GM21515 (cell line): Measurements from ENCODE around the gene AP3S2.
"Not testable (repeated sequence)": the region's sequence is repeated elsewhere in the genome, so short reads cannot be mapped to it uniquely, and the experiment has no call there.

Experiments
- ATAC-seq: cut with Tn5 transposase; IDR thresholded peaks from one replicate; pipeline ENCODE4 v1.9.1; 2021; ENCODE audit not compliant: unreplicated experiment

AP3S2 gene

DNA sequence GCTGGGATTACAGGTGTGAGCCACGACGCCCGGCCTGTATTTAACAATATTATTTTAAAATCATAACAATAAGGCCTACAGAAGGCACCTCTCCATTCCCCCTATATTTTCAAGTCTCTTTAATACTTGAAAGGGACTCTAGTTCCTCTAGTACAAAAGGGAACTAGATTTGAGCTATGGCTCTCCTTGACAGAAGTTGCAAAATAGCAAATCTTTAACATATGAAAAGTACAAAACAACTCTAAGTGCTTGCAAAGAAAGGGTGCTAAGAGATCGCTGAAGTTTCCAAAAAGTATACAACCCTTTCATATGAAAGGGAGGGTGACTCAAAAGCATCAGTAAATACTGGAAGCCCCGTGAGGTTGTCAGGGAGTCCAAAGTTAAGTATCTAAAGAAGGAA lies 23.8 kb downstream of the AP3S2 start:
- no peak for ATAC-seq

DNA sequence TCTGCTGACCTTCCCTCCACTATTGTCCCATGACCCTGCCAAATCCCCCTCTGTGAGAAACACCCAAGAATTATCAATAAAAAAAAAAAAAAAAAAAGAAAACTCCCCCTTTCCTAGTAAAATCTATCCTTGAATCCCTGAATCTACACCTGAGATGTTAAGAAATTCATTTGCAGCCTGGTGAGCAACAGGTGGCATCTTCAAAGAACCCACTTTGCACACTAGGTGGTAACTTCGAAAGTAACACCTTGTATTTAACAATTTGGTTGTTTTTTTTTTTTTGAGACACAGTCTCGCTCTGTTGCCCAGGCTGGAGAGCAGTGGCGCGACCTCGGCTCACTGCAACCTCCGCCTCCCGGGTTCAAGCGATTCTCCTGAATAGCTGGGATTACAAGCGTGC lies 24.3 kb downstream of the AP3S2 start:
- ATAC-seq, result not testable (repeated sequence)

DNA sequence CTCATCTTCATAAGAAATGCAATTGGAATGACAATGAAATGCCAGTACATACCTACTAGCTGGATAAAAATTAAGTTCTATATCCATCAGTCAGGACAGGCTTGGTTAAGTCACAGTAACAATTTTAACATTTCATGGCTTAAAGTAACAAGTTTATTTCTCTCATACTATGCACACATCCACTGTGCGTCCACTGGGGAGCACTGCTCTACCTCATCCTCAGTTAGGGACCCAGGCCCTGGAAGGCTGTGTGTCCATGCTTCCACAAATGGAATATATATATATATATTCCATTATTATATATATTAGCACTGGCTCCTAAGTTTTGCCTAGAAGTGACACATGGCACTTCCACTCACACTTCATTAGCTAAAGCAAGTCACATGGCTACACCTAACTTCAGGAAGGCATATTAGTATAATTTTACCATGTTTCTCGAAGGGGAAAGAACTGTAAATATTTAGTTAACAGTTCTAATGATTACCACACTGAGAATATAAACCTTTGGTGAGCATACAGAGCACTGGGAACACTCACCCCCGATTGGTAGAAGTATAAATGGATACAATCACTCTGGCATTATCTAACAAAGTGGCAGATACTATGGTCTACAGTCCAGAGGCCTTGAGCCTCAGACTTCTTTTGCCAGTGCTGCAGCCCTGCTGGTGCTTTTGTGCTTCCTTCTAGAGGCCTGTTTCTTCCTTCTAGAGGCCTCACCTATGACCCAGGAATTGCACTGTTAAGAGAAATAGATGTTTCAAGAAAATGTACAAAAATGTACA lies 28.6 kb downstream of the AP3S2 start:
- ATAC-seq, result no peak

DNA sequence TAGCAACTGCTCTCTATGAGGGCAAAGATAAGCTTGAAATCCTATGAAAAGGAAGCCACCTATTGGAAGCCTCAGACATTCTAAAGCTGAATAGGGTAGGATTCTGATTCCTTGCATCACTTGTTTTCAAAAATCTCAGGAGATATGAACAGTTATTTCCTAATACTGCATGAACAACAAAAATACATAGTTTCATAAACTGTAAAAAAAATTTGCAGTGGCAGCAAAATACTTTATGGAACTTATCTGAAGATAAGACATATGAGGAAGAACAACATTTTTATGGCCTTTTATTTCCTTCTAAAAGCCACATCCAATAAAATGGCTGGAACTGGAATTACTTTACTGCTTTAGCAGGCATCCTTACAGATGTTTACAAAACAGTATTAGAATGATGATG lies 29.9 kb downstream of the AP3S2 start:
- no peak for ATAC-seq

DNA sequence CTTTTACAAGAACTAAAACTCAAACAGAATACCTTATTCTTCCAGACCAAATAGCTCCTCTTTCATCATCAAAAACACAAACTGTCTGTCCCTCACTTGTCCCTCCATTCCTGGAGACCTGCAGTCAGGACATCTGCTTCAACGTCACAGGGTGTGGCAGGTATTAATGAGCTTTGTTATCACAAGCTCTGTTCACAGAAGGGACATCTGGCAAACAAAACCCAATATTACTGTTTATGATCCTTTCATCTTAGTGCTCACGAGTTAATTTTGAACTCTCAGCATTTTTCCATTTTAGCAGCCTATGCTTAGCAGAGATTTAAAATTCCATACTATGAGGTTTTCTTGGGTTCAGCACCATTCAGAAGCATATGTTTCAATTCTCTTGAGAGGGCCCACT lies 32.9 kb downstream of the AP3S2 start:
- ATAC-seq, result no peak

DNA sequence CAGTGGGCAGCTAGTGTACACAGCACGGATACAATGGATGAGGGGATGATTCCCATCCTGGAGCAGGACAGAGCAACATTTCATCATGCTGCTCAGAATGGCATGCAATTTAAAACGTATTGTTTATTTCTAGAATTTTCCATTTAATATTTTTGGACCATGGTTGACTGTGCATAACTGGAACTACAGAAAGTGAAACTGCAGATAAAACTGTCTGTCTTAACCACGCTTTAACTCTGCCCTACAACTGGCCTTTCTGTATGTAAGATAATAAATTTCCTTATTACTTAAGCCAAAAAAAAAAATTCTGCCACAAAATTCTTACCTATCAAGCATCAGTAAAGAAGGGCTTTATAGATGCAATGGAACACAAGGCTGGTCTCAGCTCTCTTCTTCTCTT lies 33.4 kb downstream of the AP3S2 start:
- no peak for ATAC-seq

DNA sequence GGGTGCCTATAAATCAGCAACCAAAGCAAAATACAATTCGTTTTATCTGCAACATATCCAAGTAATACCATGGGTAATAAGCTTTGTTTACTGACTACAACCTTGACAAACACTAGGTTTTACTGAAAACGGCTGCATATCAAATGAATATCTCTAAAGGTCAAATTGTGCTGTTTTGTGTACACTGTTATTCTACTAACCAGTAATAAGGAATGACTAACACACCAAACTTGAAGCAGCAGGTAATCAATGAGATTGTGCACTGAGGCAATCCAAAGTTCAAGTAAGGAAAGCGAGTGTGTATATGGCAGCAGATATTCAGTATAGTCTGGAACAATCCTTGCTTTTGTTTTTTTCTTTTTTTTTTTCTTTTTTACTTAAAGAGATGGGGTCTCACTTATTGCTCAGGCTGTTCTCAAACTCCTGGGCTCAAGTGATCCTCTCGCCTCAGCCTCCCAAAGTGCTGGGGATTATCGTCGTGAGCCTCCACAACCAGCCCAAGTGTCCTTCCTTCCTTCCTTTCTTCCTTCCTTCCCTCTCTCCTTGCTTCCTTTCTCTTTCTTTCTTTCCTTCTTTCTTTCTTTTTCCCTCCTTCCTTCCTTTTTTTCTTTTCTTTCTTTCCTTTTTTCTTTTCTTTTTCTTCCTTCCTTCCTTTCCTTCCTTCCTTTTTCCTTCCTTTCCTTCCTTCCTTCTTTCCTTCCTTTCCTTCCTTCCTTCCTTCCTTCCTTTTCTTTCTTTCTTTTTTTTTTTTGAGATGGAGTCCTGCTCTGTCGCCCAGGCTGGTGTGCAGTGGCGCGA lies 34.9 kb downstream of the AP3S2 start:
- no peak for ATAC-seq

DNA sequence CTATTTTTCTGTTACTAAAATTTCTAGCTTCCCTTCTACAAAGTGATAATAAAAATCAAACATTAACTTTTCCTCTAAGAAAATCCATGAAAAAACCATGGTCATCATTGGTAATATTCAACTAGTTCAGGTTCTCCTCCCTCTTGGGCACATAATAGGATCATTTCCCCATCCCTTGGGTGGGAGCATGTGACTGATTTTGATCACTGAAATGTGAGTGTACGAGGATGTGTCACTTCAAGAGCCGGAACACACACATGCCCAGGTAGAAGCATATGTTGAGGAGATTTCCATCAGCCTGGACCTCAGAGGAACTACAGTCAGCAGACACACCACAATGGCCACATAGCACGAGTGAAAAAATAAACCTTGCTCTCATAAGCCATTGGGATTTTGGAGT lies 36.1 kb downstream of the AP3S2 start:
- no peak for ATAC-seq

DNA sequence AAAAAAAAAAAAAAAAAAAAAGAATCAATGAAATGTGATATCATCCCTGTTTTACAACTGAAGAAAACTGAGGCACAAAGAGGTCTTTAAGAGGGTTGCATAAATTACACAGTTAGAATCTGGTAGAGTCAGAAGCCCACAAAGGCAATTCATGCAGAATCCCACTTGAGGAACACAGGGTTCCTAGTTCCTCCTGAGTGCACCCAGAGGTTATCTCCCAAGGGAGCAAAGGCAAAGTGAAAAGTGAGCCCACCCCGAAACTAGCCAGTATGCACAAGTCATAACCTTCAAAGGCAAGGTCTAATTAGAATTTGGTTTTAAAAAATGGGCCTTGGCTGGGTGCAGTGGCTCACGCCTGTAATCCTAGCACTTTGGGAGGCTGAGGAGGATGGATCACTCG lies 37.8 kb downstream of the AP3S2 start:
- ATAC-seq, result no peak

DNA sequence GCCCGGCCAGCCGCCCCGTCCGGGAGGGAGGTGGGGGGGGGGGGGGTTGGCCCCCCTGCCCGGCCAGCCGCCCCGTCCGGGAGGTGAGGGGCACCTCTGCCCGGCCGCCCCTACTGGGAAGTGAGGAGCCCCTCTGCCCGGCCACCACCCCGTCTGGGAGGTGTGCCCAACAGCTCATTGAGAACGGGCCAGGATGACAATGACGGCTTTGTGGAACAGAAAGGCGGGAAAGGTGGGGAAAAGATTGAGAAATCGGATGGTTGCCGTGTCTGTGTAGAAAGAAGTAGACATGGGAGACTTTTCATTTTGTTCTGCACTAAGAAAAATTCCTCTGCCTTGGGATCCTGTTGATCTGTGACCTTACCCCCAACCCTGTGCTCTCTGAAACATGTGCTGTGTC lies 38.9 kb downstream of the AP3S2 start:
- not testable (repeated sequence) for ATAC-seq

DNA sequence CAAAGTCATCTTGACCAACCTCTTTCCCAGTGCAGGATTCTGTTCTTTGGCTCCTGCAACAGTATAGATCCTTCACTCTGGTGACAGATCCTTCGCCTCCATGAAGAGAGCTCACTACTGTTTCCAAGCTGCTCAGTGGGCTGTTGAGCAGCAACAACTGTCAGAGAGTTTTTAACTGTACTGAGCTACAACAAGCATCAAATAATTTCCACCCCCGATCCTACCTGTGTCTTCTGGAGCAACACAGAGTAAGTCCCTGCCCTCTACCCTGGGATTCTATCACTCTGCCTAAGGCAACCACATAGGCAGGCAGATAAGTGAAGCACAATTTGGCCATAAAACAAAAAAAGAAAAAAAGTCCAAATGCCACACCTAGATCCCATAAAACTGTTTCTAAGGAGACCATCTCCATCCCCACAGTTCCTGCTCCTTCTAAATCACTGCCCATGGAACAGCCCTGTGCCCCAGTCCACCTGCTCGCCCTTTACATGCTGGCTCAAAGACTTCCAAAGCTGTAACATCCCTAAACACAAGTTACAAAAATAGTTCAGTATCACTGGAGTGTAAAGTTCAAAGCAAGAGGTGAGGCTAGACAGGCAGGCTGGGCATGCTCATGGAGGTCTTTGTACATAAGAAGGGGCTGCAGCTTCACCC lies 41.3 kb downstream of the AP3S2 start:
- ATAC-seq, result no peak

DNA sequence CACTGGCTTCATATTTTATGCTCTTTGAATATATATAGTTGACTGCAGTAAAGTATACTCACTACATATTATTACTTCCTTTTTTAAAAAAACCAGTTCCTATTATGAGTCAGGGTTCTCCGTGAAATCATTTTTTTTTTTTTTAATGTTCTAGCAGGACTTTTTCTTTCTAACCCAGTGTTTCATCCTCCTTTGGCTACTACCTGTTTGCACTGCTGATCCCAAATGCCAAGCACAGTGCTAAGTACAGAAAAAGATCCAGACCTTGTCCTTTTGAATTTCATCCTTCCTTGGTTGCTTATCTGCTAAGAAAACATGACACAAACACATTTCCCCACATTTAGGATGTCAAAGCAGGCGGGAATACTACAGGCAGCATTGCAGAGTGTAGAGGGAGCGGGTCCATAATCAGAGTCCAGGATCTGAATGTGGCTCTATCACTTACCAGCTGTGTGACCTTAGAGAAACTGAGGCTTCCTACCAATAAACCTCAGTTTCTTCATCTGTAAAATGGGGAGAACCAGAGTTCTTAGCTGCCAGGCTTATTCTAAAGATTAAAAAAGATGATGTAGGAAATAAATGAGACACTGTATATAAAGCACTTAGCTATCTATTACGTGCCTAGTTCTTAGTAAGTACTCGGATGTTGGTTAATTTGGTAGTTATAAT lies 42.0 kb downstream of the AP3S2 start:
- ATAC-seq, result no peak

DNA sequence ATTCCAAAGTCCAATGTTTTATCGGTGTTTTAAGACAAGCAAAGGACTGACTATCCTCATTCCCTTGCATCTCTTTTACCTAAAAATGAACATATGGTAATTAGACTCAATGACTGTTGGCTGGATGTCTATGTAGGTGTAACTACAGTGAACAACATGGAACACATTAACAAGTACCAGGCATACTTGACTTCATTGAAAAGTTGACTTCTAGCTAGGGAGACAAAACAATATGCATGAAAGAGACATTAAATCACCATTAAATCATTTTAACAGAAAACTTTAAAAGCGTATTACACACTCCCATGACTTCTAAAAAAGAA lies 44.9 kb downstream of the AP3S2 start:
- no peak for ATAC-seq

DNA sequence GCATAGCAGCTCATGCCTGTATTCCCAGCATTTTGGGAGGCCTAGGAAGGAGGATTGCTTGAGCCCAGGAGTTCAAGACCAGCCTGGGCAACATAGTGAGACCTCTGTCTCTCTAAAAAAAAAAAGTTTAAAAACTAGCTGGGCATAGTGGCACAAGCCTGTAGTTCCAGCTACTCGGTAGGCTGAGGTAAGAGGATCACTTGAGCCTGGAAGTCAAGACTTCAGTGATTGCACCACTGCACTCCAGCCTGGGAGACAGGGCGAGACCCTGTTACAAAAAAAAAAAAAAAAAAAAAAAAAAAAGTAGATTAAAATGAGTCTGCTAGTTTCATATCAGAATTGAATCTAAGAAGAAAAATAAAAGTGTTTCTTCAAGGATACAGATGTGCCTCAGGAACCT lies 46.7 kb downstream of the AP3S2 start:
- ATAC-seq, result no peak

DNA sequence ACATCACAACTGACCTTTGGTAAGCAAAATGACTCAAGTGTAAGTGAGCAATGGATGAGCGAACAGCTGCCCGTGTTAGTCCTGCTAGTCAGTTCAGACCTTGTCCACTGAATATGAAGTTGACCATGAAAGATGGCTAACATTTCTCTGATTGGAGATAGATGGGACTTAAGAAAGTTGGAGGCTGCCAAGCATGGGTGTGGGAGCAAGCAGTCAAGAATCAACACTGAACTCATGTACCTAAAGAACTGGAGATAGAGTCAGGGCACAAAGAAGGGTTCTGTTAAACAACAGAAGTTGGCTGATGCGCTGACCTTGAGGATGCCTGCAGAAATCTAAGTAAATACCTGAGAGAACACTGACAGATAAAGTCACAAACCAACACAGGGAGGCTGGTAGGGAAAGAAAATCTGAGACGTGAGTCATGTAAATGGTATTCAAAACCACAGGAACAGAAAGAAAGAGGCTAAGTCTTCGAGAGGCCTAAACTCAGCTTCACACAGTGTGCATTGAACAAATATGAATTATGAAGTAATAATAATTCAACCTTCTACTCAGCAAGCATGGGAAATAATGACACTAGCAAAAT lies 48.4 kb downstream of the AP3S2 start:
- no peak for ATAC-seq

DNA sequence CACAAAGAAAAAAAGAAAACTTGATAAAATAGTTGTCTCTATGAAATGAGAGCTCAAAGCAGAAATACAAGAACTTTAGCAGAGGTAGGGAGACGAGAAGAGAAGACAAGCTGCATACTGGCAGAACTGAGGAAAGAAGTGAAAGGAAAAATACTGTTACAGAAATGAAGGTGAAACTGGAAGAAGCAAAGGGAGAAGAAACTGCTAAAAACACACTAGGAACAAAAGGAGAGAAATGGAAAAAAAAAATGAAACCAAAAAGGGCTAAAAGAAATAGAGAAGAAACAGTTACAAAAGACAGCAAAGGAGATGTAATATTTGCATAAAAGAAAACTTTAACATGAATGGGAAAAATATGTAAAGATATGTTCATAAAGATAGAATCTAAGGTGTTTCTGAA lies 51.8 kb downstream of the AP3S2 start:
- ATAC-seq, result no peak

DNA sequence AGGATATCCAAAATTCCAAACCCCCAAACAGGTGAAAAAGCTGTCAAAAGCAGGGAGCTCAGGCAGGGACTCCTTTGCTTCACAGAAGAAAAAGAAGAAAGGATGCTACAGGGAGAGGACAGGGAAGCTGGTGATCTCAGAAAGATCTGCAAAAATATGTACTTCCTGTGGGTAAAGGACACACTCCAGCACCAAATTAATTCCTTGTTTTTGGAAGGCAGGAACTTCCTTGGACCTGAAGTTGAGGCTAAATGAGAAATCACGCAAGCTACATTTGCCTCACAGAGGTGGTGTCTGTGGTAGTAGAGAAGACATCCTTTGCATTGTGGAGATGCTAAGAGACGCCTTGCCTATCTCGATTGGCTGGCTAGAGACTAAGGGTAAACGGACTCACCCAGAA lies 52.5 kb downstream of the AP3S2 start:
- no peak for ATAC-seq

DNA sequence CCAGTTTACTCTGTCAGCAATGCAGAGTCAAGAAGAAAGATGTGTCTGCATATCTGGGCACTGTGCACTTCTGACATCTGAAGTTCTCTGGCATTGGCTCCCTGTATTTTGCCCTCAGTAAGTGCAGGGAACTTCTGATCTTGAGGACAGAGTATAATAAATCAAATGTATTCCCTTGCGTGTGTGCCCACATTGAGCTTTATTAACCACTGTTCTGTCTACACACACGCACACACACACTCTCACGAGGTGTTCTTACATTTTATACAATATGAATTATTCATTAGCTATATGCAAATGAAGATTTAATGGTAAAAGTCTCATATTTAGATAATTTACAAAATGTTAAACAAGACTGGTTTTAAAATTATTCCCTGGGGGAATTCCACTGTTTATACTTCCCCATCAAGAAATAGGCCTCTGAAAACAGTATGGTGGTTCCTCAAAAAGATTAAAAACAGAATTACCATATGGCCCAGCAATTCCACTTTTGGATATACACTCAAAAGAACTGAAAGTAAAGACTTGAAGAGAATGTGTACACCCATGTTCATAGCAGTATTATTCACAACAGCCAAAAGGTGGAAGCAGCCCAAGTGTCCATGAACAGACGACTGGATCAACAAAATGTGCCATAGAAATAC lies 54.5 kb downstream of the AP3S2 start:
- ATAC-seq, result no peak

DNA sequence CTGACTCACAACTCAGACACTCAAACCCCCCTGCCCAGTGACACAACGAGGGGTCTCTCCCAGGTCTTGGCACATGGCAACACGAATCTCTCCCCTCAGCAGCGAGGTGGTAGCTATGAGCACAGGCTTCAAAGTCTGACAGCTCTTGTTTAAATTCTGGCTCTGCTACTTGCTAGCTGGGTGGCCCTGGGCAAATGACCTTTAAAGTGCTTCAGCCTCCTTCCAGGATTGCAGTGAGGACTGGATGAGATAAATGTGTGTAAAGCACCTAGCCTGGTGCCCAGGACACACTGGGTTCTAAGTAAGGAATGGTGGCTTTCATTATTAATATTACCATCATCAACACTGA lies 56.0 kb downstream of the AP3S2 start:
- no peak for ATAC-seq

DNA sequence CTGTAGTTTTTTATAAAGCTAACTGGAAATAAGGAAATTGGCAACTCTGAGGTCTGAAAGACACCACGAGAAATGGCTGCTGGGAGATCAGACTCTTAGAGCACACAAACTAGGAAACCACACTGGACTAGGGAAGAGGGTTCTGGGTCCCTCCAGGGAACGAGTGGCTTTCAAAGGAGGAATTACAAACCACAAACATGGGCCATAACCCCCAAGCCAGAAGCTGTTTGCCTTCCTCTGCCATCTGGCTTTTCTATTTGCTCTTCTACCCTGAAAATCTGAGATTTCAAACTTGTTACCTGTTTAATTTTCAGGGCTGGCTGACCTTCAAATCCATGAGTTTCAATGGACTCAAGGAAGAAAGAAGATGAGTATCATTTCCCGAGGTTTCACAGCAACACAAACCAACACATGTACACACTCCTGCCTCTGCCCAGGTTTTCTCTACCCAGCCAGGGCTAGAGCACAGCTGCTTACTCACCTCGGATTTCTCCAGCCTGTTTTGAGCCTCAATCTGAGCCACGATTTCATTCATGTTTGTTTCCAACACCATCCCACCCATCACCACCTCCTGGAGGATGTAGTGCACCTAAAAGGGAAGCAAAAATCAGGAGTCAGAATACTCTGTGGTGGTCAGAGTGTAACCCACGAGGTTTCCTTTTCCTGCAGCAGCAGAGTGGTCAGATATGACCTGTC lies 56.5 kb downstream of the AP3S2 start:
- no peak for ATAC-seq
